CD8-positive, alpha-beta memory T cell (primary cell): ENCODE data around the gene ACTR3. TPM values are rescaled to one million over a fixed set of nuclear protein-coding genes. Genes with fewer than 3 reads are reported as not detected.

ENCODE experiments used
- CTCF ChIA-PET: fragments of 350-600 bp; sonication (Branson Sonifier 250); formaldehyde crosslinking; loops from one replicate; lab custom pipeline; 2021; ENCODE audit warnings: antibody characterized with exemption; lab: Charles Lee
- POLR2A ChIA-PET: fragments of 350-600 bp; sonication (Branson Sonifier 250); formaldehyde crosslinking; loops from one replicate; lab custom pipeline; 2021; ENCODE audit warnings: antibody characterized with exemption; lab: Charles Lee
- DNase-seq, 5 donors: peaks; one replicate each; pipeline versions ENCODE4 v3.0.0 to v3.0.0-alpha.2; 2020 to 2022; ENCODE audit warnings: mixed read lengths in 1 of 5
- H3K27ac ChIP-seq: one replicate; pipeline ENCODE4 v1.7.0; 2013; ENCODE audit warnings: low read depth, mild to moderate bottlenecking, low read length, moderate library complexity
- H3K27me3 ChIP-seq: 2 replicates; pipeline ENCODE4 v1.7.0; 2013; ENCODE audit warnings: low read length, mild to moderate bottlenecking; ENCODE audit not compliant: insufficient read depth, poor library complexity, severe bottlenecking
- H3K36me3 ChIP-seq: 2 replicates; pipeline ENCODE4 v1.7.0; 2013; ENCODE audit warnings: mild to moderate bottlenecking, low read length, moderate library complexity; ENCODE audit not compliant: insufficient read depth
- H3K4me1 ChIP-seq: 2 replicates; pipeline ENCODE4 v1.7.0; 2013; ENCODE audit warnings: mild to moderate bottlenecking, low read length, moderate library complexity; ENCODE audit not compliant: insufficient read depth
- H3K4me3 ChIP-seq: 2 replicates; pipeline ENCODE4 v1.7.0; 2013; ENCODE audit warnings: mild to moderate bottlenecking, low read length
- H3K9me3 ChIP-seq: 2 replicates; pipeline ENCODE4 v1.7.0; 2013; ENCODE audit warnings: mild to moderate bottlenecking, low read length
- H3K27ac Mint-ChIP-seq, 8 donors: one replicate each; pipeline ENCODE4 v1.8.0; 2020 to 2021; ENCODE audit warnings: mixed read lengths in 8 of 8, mild to moderate bottlenecking in 6 of 8, inconsistent platforms in 3 of 8, moderate library complexity in 3 of 8
- H3K27me3 Mint-ChIP-seq, 2 donors: one replicate each; pipeline ENCODE4 v1.8.0; 2020 to 2021; ENCODE audit warnings: mixed read lengths in 2 of 2, mild to moderate bottlenecking in 1 of 2, moderate library complexity in 1 of 2
- H3K36me3 Mint-ChIP-seq, 3 donors: one replicate each; pipeline ENCODE4 v1.8.0; 2020 to 2021; ENCODE audit warnings: mixed read lengths in 3 of 3, inconsistent platforms in 1 of 3, mild to moderate bottlenecking in 1 of 3
- H3K4me1 Mint-ChIP-seq, 3 donors: one replicate each; pipeline ENCODE4 v1.8.0; 2020 to 2021; ENCODE audit warnings: mixed read lengths in 3 of 3, inconsistent platforms in 1 of 3, mild to moderate bottlenecking in 1 of 3
- H3K4me3 Mint-ChIP-seq, 7 donors: one replicate each; pipeline ENCODE4 v1.8.0; 2020 to 2021; ENCODE audit warnings: mixed read lengths in 7 of 7, mild to moderate bottlenecking in 6 of 7, moderate library complexity in 4 of 7, inconsistent platforms in 2 of 7
- H3K9me3 Mint-ChIP-seq, 5 donors: one replicate each; pipeline ENCODE4 v1.8.0; 2020 to 2022; ENCODE audit warnings: mixed read lengths in 5 of 5, mild to moderate bottlenecking in 3 of 5, moderate library complexity in 2 of 5, inconsistent platforms in 1 of 5
- polyA plus RNA-seq: library from polyadenylated mRNA; unstranded; fragments of 300-500 nt; fragmentation: Illumina TruSeq; gene quantifications from one replicate; pipeline ENCODE4 v1.2.3, GENCODE V29; 2021
- total RNA-seq, 2 experiments: library from RNA; stranded (reverse); gene quantifications; one replicate each; pipeline ENCODE4 v1.2.3, GENCODE V29; 2021

The ACTR3 gene
- total and polyA plus RNA-seq, 3 experiments from 2014 or later: 478 to 532 (median 512) TPM

DNA sequence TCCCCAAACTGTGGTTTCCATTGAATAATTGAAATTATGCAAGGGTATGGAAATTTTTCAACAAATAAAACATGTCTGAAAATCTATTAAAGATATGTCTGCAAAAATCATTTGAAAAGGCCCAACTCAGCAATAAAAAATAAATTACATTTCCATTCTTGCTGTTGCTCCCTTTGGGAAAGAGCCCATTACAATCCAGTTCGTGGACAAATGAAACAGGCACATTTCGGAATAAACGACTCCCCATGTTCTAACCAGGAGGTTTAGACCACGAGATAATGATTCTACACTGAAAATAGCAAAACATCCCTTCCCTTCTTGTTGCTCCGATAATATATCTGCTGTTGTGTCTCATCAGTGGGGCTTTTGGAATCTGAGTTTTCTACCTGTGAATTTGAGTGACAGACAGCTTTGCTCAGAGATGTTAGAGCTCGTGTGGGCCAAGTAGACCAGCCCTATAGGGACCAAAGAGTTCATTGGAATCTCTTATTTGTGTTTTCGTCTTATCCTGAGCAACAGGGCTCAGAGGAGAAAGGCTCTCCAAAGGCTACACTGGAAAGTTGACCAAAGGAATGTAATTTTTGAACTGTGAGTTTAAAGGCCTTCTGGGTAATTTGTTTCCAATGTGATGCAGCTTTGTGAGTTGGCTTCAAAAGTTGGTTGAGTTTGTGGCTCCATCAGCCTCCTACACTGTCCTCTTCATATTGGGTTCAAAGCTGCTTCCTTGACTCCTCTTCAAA lies 119.5 kb downstream of the ACTR3 start:
- no peak overlapping the region for H3K27ac ChIP-seq
- Mint-ChIP-seq H3K4me1 (no peaks in the 10 kb centered on the region), H3K27me3 (peaks cover 8 to 17% of the 10 kb centered on the region in 2 donors), H3K36me3 (peaks cover 0 to 15% (median 0%) of the 10 kb centered on the region in 3 donors), H3K9me3 (peaks cover 0 to 4% (median under 1%) of the 10 kb centered on the region in 5 donors), H3K27ac (no peak overlapping the region), H3K4me3 (no peak overlapping the region)
- ChIA-PET POLR2A (no interaction called here), CTCF (no interaction called here)
- no peaks in the 10 kb centered on the region for H3K27me3 ChIP-seq
- no peaks in the 10 kb centered on the region for H3K9me3 ChIP-seq
- no peak for DNase-seq
- no peak overlapping the region for H3K4me3 ChIP-seq
- no peaks in the 10 kb centered on the region for H3K36me3 ChIP-seq
- H3K4me1 ChIP-seq: no peaks in the 10 kb centered on the region

DNA sequence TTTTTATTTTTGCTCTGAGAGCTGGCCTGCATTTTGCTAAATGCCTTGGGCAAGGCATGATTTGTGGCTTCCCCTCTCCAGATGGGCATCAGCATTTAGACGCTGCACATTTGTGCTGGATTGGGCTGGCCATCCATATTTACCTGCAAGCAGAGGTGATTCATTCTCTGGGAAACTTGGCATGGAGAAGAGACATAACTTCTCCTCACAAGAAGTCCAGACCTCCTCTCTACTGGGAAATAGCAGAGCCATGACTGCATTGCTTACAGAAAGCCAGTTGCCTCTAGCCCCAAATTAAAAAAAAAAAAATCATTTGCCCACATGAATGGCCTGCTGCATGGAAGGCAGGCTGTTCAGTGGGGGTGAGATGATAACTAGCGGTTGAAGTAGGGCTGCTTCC lies 120.1 kb downstream of the ACTR3 start:
- Mint-ChIP-seq H3K4me3 (no peak overlapping the region), H3K36me3 (peaks cover 0 to 10% (median 0%) of the 10 kb centered on the region in 3 donors), H3K27me3 (peaks cover 6 to 14% of the 10 kb centered on the region in 2 donors), H3K4me1 (no peaks in the 10 kb centered on the region), H3K27ac (no peak overlapping the region), H3K9me3 (peaks cover 0 to 4% (median 0%) of the 10 kb centered on the region in 5 donors)
- H3K27ac ChIP-seq: no peak overlapping the region
- no peaks in the 10 kb centered on the region for H3K9me3 ChIP-seq
- no peaks in the 10 kb centered on the region for H3K27me3 ChIP-seq
- no peak for DNase-seq
- H3K4me3 ChIP-seq: no peak overlapping the region
- POLR2A ChIA-PET: no interaction called here
- CTCF ChIA-PET: no interaction called here
- no peaks in the 10 kb centered on the region for H3K36me3 ChIP-seq
- no peaks in the 10 kb centered on the region for H3K4me1 ChIP-seq

DNA sequence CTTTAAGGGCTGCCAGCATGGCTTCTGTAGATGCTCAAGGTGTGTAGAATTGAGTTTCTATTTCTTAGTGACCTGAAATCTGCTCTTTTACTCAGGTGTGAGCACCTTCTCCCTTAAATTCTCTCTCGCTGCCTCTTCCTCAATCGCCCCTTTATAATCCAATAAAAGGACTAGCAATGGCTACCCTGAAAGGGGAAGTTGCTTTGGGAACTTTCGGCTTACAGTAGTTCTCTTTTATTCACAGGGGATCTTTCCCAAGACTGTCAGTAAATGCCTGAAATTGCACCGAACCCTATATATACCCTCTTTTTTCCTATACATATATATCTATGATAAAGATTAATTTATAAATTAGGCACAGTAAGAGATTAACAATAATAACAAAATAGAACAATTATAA lies 121.8 kb downstream of the ACTR3 start:
- CTCF ChIA-PET: no interaction called here

More for the DNA sequence above, 121.8 kb downstream of the ACTR3 start:
- no peak for DNase-seq
- Mint-ChIP-seq H3K9me3 (peaks cover 0 to 4% (median 2%) of the 10 kb centered on the region in 5 donors), H3K4me1 (no peaks in the 10 kb centered on the region), H3K27ac (no peak overlapping the region), H3K4me3 (no peak overlapping the region), H3K36me3 (peaks cover 0 to 4% (median 0%) of the 10 kb centered on the region in 3 donors), H3K27me3 (peaks cover 11 to 13% of the 10 kb centered on the region in 2 donors)
- Histone ChIP-seq H3K4me1 (no peaks in the 10 kb centered on the region), H3K9me3 (no peaks in the 10 kb centered on the region), H3K36me3 (no peaks in the 10 kb centered on the region), H3K27ac (no peak overlapping the region), H3K27me3 (no peaks in the 10 kb centered on the region), H3K4me3 (no peak overlapping the region)
- POLR2A ChIA-PET: no interaction called here

Other genes with a start within 250 kb of the ACTR3 start
- 10 to 100 TPM; 28.8 to 30.8 TPM for gene SLC35F5, start 133.4 kb upstream of the ACTR3 start, total RNA-seq
- gene SLC35F5, start 133.4 kb upstream of the ACTR3 start, polyA plus RNA-seq: 5.3 TPM